H9 (cell line): Measurements from ENCODE around the gene OR9G4. TPM values are rescaled to one million over a fixed set of nuclear protein-coding genes. Genes with fewer than 3 reads are reported as not detected.

Source experiments
- DNase-seq: peaks from one replicate; pipeline ENCODE4 v3.0.0-alpha.2; 2017
- H2AFZ ChIP-seq: one replicate; pipeline ENCODE4 v1.6.1; 2013; ENCODE audit warnings: mild to moderate bottlenecking, low read length, control low read depth, moderate library complexity
- H2AK5ac ChIP-seq: 2 replicates; pipeline ENCODE4 v1.6.1; 2013; ENCODE audit warnings: low read length, control low read depth, mixed read lengths; ENCODE audit not compliant: insufficient read length
- H2BK120ac ChIP-seq: one replicate; pipeline ENCODE4 v1.6.1; 2013; ENCODE audit warnings: low read depth, mild to moderate bottlenecking, low read length, control low read depth, inconsistent platforms; ENCODE audit not compliant: poor library complexity, severe bottlenecking
- H2BK12ac ChIP-seq: 2 replicates; pipeline ENCODE4 v1.6.1; 2013; ENCODE audit warnings: low read length, control low read depth, mixed read lengths, low read depth; ENCODE audit not compliant: insufficient read length
- H2BK15ac ChIP-seq: 2 replicates; pipeline ENCODE4 v1.6.1; 2013; ENCODE audit warnings: low read depth, low read length, control low read depth
- H2BK20ac ChIP-seq: one replicate; pipeline ENCODE4 v1.6.1; 2013; ENCODE audit warnings: low read depth, mild to moderate bottlenecking, low read length, control low read depth, inconsistent platforms; ENCODE audit not compliant: poor library complexity, severe bottlenecking
- H2BK5ac ChIP-seq: 2 replicates; pipeline ENCODE4 v1.6.1; 2013; ENCODE audit warnings: low read length, control low read depth, mixed read lengths; ENCODE audit not compliant: insufficient read length
- H3K14ac ChIP-seq: 2 replicates; pipeline ENCODE4 v1.6.1; 2013; ENCODE audit warnings: low read length, control low read depth; ENCODE audit not compliant: insufficient read depth
- H3K18ac ChIP-seq: 2 replicates; pipeline ENCODE4 v1.6.1; 2013; ENCODE audit warnings: low read depth, mild to moderate bottlenecking, mixed read lengths, low read length, control low read depth; ENCODE audit not compliant: insufficient read length
- H3K23ac ChIP-seq: 2 replicates; pipeline ENCODE4 v1.6.1; 2013; ENCODE audit warnings: low read length, control low read depth, mixed read lengths, low read depth; ENCODE audit not compliant: insufficient read length
- H3K23me2 ChIP-seq: 2 replicates; pipeline ENCODE4 v1.6.1; 2013; ENCODE audit warnings: low read depth, mild to moderate bottlenecking, mixed read lengths, low read length, control low read depth; ENCODE audit not compliant: insufficient read length, poor library complexity, severe bottlenecking
- H3K27ac ChIP-seq: 2 replicates; pipeline ENCODE4 v1.5.1; 2013; ENCODE audit warnings: low read length, control low read depth, mixed read lengths, low read depth; ENCODE audit not compliant: insufficient read length
- H3K27me3 ChIP-seq: 2 replicates; pipeline ENCODE4 v1.6.1; 2013; ENCODE audit warnings: low read length, control low read depth, inconsistent platforms; ENCODE audit not compliant: insufficient read depth
- H3K4ac ChIP-seq: 2 replicates; pipeline ENCODE4 v1.6.1; 2013; ENCODE audit warnings: low read depth, mild to moderate bottlenecking, control low read depth, inconsistent platforms, low read length, moderate library complexity
- H3K4me1 ChIP-seq: 2 replicates; pipeline ENCODE4 v1.6.1; 2013; ENCODE audit warnings: low read length, control low read depth, inconsistent platforms; ENCODE audit not compliant: insufficient read depth
- H3K4me2 ChIP-seq: 2 replicates; pipeline ENCODE4 v1.6.1; 2013; ENCODE audit warnings: low read length, control low read depth, mixed read lengths; ENCODE audit not compliant: insufficient read length, insufficient read depth
- H3K56ac ChIP-seq: 2 replicates; pipeline ENCODE4 v1.6.1; 2013; ENCODE audit warnings: low read depth, mild to moderate bottlenecking, mixed read lengths, low read length, control low read depth; ENCODE audit not compliant: insufficient read length
- H3K79me1 ChIP-seq: 2 replicates; pipeline ENCODE4 v1.6.1; 2013; ENCODE audit warnings: low read depth, mild to moderate bottlenecking, moderate library complexity, low read length, control low read depth, inconsistent platforms; ENCODE audit not compliant: insufficient read depth, poor library complexity, severe bottlenecking
- H3K79me2 ChIP-seq: 2 replicates; pipeline ENCODE4 v1.6.1; 2013; ENCODE audit warnings: low read length, control low read depth, inconsistent platforms; ENCODE audit not compliant: insufficient read depth
- H3K9ac ChIP-seq: 2 replicates; pipeline ENCODE4 v1.6.1; 2013; ENCODE audit warnings: low read length, control low read depth, mixed read lengths; ENCODE audit not compliant: insufficient read length; ENCODE audit errors: extremely low read depth
- H3K9me3 ChIP-seq: one replicate; pipeline ENCODE4 v1.6.1; 2013; ENCODE audit warnings: low read depth, low read length, inconsistent platforms; ENCODE audit not compliant: control insufficient read depth
- H3T11ph ChIP-seq: one replicate; pipeline ENCODE4 v1.6.1; 2013; ENCODE audit warnings: mild to moderate bottlenecking, low read length, control low read depth, inconsistent platforms
- H4K20me1 ChIP-seq: one replicate; pipeline ENCODE4 v1.6.1; 2013; ENCODE audit not compliant: control insufficient read depth, insufficient read length, insufficient read depth
- H4K5ac ChIP-seq: 2 replicates; pipeline ENCODE4 v1.6.1; 2013; ENCODE audit warnings: low read depth, mild to moderate bottlenecking, mixed read lengths, low read length, control low read depth; ENCODE audit not compliant: insufficient read length
- H4K8ac ChIP-seq: replicated peaks from 2 replicates; pipeline ENCODE4 v1.6.1; 2013; ENCODE audit warnings: low read length, control low read depth, mixed read lengths, low read depth; ENCODE audit not compliant: insufficient read length
- H4K91ac ChIP-seq: 2 replicates; pipeline ENCODE4 v1.6.1; 2013; ENCODE audit warnings: low read depth, mild to moderate bottlenecking, moderate library complexity, mixed read lengths, low read length, control low read depth; ENCODE audit not compliant: insufficient read length
- H3K27ac Mint-ChIP-seq, 3 experiments: 2 replicates in 2 of 3; 3 replicates in 1 of 3; pipeline ENCODE4 v1.8.0; 2020 to 2021; ENCODE audit warnings: mixed read lengths in 3 of 3, mild to moderate bottlenecking in 1 of 3, moderate library complexity in 1 of 3
- H3K27me3 Mint-ChIP-seq: 2 replicates; pipeline ENCODE4 v1.8.0; 2021; ENCODE audit warnings: low read depth, mild to moderate bottlenecking, moderate library complexity, mixed read lengths
- H3K36me3 Mint-ChIP-seq, 3 experiments: 2 replicates in 2 of 3; 3 replicates in 1 of 3; pipeline ENCODE4 v1.8.0; 2020 to 2021; ENCODE audit warnings: low read depth in 3 of 3, mixed read lengths in 3 of 3; ENCODE audit not compliant: insufficient read depth in 1 of 3
- H3K4me1 Mint-ChIP-seq, 2 experiments: 2 replicates each; pipeline ENCODE4 v1.8.0; 2020; ENCODE audit warnings: mixed read lengths in 2 of 2
- H3K4me3 Mint-ChIP-seq, 2 experiments: 2 replicates in 1 of 2; 3 replicates in 1 of 2; pipeline ENCODE4 v1.8.0; 2020 to 2021; ENCODE audit warnings: mild to moderate bottlenecking in 2 of 2, mixed read lengths in 2 of 2, moderate library complexity in 1 of 2
- H3K9me3 Mint-ChIP-seq, 2 experiments: 2 replicates in 1 of 2; 3 replicates in 1 of 2; pipeline ENCODE4 v1.8.0; 2020; ENCODE audit warnings: mild to moderate bottlenecking in 2 of 2, mixed read lengths in 2 of 2, moderate library complexity in 1 of 2
- WGBS: extraction: QIAGEN DNeasy Blood & Tissue Kit; methylation state at CpG from one replicate; pipeline ENCODE4 v1.1.7; 2013; ENCODE audit warnings: missing lambda C conversion rate, low lambda C conversion rate, mixed read lengths; ENCODE audit not compliant: insufficient read length; ENCODE audit errors: extremely low coverage; 5-methylcytosine and 5-hydroxymethylcytosine counted together
- long read RNA-seq: library from polyadenylated mRNA; unstranded; transcript quantifications from one replicate; pipeline ENCODE4 v2.0.0, GENCODE V29; 2020
- total RNA-seq: library from RNA; stranded (reverse); gene quantifications from 2 replicates; pipeline ENCODE4 v1.2.1, GENCODE V29; 2021
- TF ChIP-seq, protein P1 (sequence below): fragments of 200-600 bp; sonication (generic); conservative IDR thresholded peaks from 3 replicates; pipeline ENCODE4 v1.8.0; 2021; ENCODE audit warnings: antibody characterized with exemption, mild to moderate bottlenecking

OR9G4 gene
- not detected in 2 replicates for total RNA-seq
- long read RNA-seq, result 0 reads

DNA sequence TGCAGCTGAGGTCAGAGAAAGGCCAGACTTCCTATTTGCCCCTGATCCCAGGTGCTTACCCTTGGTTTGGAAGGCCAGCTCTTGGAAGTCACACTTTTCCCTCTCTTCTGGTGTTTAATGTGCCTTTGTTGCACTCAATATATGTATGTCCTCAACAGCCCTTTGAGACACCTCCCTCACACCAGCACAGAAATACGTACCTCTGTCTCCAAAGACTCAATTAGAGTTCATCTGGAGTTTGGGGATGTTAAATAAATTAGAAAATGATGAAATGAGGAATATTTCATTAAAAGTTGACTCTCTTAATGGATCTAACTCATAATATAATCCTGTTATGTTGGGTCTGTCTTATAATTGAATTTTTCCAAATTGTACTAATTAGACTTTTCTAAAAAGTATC is at the start of gene OR9G4:
OR9G4 (minus strand) TSS at position 101 of the 400 bp plus-strand sequence. CDS start 4,931 bp downstream, outside the sequence.
- H3K27me3 Mint-ChIP-seq, result no peaks in the 10 kb centered on the region
- Histone ChIP-seq H2BK12ac (no peak within 1 kb of the TSS), H3K23me2 (no peaks in the 10 kb centered on the region), H2AK5ac (no peak within 1 kb of the TSS), H3K9me3 (no peaks in the 10 kb centered on the region), H4K5ac (no peak within 1 kb of the TSS), H2BK20ac (no peak within 1 kb of the TSS), H3K23ac (no peak within 1 kb of the TSS), H2BK15ac (no peak within 1 kb of the TSS), H4K20me1 (no peaks in the 10 kb centered on the region), H3K27me3 (no peaks in the 10 kb centered on the region), H3K27ac (no peak within 1 kb of the TSS), H3K56ac (no peak within 1 kb of the TSS), H2BK5ac (no peak within 1 kb of the TSS), H3K18ac (no peak within 1 kb of the TSS), H4K91ac (no peak within 1 kb of the TSS), H3K79me2 (no peaks in the 10 kb centered on the region), H4K8ac (no peak within 1 kb of the TSS), H3K4me2 (no peak within 1 kb of the TSS), H3K14ac (no peak within 1 kb of the TSS), H3K4me1 (no peaks in the 10 kb centered on the region), H2BK120ac (no peak within 1 kb of the TSS), H3T11ph (no peak within 1 kb of the TSS), H3K9ac (no peak within 1 kb of the TSS), H2AFZ (no peak within 1 kb of the TSS), H3K4ac (no peak within 1 kb of the TSS), H3K79me1 (no peaks in the 10 kb centered on the region)
- no peak within 1 kb of the TSS for H3K27ac Mint-ChIP-seq
- no peak for DNase-seq
- no peak within 1 kb of the TSS for H3K4me3 Mint-ChIP-seq
- H3K36me3 Mint-ChIP-seq, result peaks cover 0 to 17% (median 3%) of the 10 kb centered on the region in 3 experiments; a peak in 5 of 7 replicates
- peaks cover 4 to 7% of the 10 kb centered on the region in 2 experiments; a peak in 4 of 5 replicates for H3K9me3 Mint-ChIP-seq
- TF ChIP-seq, protein P1, sequence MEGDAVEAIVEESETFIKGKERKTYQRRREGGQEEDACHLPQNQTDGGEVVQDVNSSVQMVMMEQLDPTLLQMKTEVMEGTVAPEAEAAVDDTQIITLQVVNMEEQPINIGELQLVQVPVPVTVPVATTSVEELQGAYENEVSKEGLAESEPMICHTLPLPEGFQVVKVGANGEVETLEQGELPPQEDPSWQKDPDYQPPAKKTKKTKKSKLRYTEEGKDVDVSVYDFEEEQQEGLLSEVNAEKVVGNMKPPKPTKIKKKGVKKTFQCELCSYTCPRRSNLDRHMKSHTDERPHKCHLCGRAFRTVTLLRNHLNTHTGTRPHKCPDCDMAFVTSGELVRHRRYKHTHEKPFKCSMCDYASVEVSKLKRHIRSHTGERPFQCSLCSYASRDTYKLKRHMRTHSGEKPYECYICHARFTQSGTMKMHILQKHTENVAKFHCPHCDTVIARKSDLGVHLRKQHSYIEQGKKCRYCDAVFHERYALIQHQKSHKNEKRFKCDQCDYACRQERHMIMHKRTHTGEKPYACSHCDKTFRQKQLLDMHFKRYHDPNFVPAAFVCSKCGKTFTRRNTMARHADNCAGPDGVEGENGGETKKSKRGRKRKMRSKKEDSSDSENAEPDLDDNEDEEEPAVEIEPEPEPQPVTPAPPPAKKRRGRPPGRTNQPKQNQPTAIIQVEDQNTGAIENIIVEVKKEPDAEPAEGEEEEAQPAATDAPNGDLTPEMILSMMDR, result no peak
- peaks cover 0 to 3% of the 10 kb centered on the region in 2 experiments; a peak in 1 of 4 replicates for H3K4me1 Mint-ChIP-seq
- WGBS, result no CpG with 5 or more reads among the region's 1 CpG
